Measurements from ENCODE around the gene ZIK1. TPM values are rescaled to one million over a fixed set of nuclear protein-coding genes. Genes with fewer than 3 reads are reported as not detected.

Gene ZIK1
- total RNA-seq, 2 experiments from 2014 or later: 6.1 to 6.5 TPM

- Mint-ChIP-seq H3K36me3 (ENCODE audit: low read depth) (peaks cover 89% of the 10 kb centered on the region), H3K27me3 (no peaks in the 10 kb centered on the region), H3K9me3 (peaks cover 82% of the 10 kb centered on the region), H3K4me1 (ENCODE audit: low read depth) (peaks cover 10% of the 10 kb centered on the region), H3K27ac (no peak overlapping the region), H3K4me3 (no peak overlapping the region)
- DNase-seq (no peak), ATAC-seq (no peak)
- intact Hi-C loops (cut with micrococcal nuclease): no loop called here
- no peak for TF ChIP-seq CTCF (IDR thresholded peaks at IDR 0.05)
- CTCF ChIA-PET: no interaction called here
- POLR2A ChIA-PET: interaction anchor here (1.2 to 1.5 kb wide), 2 partner anchors 13 to 21 kb away, joined by 3 to 5 read pairs; partner anchors contain the start of gene ZNF211
Measured at GRCh38 chr19:57620673-57621348, 36.9 kb downstream of the ZIK1 start.

GRCh38 chr19:57623091-57623490, 39.1 kb downstream of the ZIK1 start:
- ChIA-PET CTCF (no interaction called here), POLR2A (no interaction called here)
- no peak for DNase-seq
- no peak for ATAC-seq
- no peaks in the 10 kb centered on the region for H3K4me1 Mint-ChIP-seq (ENCODE audit: low read depth)
- H3K4me3 Mint-ChIP-seq: no peak overlapping the region
- H3K27ac Mint-ChIP-seq: no peak overlapping the region
- intact Hi-C loops (cut with micrococcal nuclease): no loop called here
- peaks cover 68% of the 10 kb centered on the region for H3K9me3 Mint-ChIP-seq
- no peak for TF ChIP-seq CTCF (IDR thresholded peaks at IDR 0.05)
- peaks cover 66% of the 10 kb centered on the region for H3K36me3 Mint-ChIP-seq (ENCODE audit: low read depth)
- H3K27me3 Mint-ChIP-seq: no peaks in the 10 kb centered on the region

- CTCF ChIA-PET: interaction anchor here (1.9 kb wide), 1 partner anchor 49 kb away, joined by 6 read pairs; the partner anchor contains the start of gene ZNF551
Measured at GRCh38 chr19:57632987-57633831, 49.3 kb downstream of the ZIK1 start, which contains the start of gene ZNF211. Gene ZNF211, plus strand, starts transcription at chr19:57633168. Its CDS starts 179 bp downstream, at chr19:57633347.

GRCh38 chr19:57633832-57634131, 49.8 kb downstream of the ZIK1 start:
- Mint-ChIP-seq H3K4me3 (peak overlapping the region; percentile 85), H3K36me3 (ENCODE audit: low read depth) (peaks cover 45% of the 10 kb centered on the region), H3K27ac (peak overlapping the region; percentile 87)

More at GRCh38 chr19:57632987-57633831, 49.3 kb downstream of the ZIK1 start, which contains the start of gene ZNF211:
- no peaks in the 10 kb centered on the region for H3K27me3 Mint-ChIP-seq
- POLR2A ChIA-PET: interaction anchor here (0.7 to 2.2 kb wide), 4 partner anchors 12 to 19 kb away, joined by 3 to 6 read pairs (median 4); partner anchors contain the start of gene ZNF134
- H3K9me3 Mint-ChIP-seq: peaks cover 29% of the 10 kb centered on the region
- H3K27ac Mint-ChIP-seq: peak within 1 kb of the TSS; percentile 87
- peaks cover 16% of the 10 kb centered on the region for H3K4me1 Mint-ChIP-seq (ENCODE audit: low read depth)
- peak; percentile 94 for DNase-seq
- no peak for TF ChIP-seq CTCF (IDR thresholded peaks at IDR 0.05)
- intact Hi-C loops (cut with micrococcal nuclease): no loop called here
- H3K4me3 Mint-ChIP-seq: peak within 1 kb of the TSS; percentile 85
- H3K36me3 Mint-ChIP-seq (ENCODE audit: low read depth): peaks cover 39% of the 10 kb centered on the region
- ATAC-seq: peak; percentile 100

More at GRCh38 chr19:57633832-57634131, 49.8 kb downstream of the ZIK1 start:
- ChIA-PET POLR2A (interaction anchor here (1.3 to 2.2 kb wide), 2 partner anchors 13 to 17 kb away, joined by 5 to 6 read pairs; no protein-coding TSS in a partner anchor), CTCF (interaction anchor here (1.9 kb wide), 1 partner anchor 48 kb away, joined by 6 read pairs; the partner anchor contains the start of gene ZNF551)
- Mint-ChIP-seq H3K4me1 (ENCODE audit: low read depth) (peaks cover 16% of the 10 kb centered on the region), H3K27me3 (no peaks in the 10 kb centered on the region), H3K9me3 (peaks cover 33% of the 10 kb centered on the region)
- intact Hi-C loops (cut with micrococcal nuclease): no loop called here
- DNase-seq (no peak), ATAC-seq (no peak)
- TF ChIP-seq CTCF (IDR thresholded peaks at IDR 0.05): no peak

Measured in activated CD8-positive, alpha-beta T cell treated with anti-CD3 and anti-CD28 coated beads for 36 hours (primary cell).